Measurements from ENCODE around the gene USP30. TPM values are rescaled to one million over a fixed set of nuclear protein-coding genes. Genes with fewer than 3 reads are reported as not detected.

Gene USP30
- total and polyA plus RNA-seq, 10 of the 15 experiments (the other 5 are each of a cell fraction or from before 2014, with no cell fraction given), result 2.1 to 16.2 (median 6.4) TPM

DNA sequence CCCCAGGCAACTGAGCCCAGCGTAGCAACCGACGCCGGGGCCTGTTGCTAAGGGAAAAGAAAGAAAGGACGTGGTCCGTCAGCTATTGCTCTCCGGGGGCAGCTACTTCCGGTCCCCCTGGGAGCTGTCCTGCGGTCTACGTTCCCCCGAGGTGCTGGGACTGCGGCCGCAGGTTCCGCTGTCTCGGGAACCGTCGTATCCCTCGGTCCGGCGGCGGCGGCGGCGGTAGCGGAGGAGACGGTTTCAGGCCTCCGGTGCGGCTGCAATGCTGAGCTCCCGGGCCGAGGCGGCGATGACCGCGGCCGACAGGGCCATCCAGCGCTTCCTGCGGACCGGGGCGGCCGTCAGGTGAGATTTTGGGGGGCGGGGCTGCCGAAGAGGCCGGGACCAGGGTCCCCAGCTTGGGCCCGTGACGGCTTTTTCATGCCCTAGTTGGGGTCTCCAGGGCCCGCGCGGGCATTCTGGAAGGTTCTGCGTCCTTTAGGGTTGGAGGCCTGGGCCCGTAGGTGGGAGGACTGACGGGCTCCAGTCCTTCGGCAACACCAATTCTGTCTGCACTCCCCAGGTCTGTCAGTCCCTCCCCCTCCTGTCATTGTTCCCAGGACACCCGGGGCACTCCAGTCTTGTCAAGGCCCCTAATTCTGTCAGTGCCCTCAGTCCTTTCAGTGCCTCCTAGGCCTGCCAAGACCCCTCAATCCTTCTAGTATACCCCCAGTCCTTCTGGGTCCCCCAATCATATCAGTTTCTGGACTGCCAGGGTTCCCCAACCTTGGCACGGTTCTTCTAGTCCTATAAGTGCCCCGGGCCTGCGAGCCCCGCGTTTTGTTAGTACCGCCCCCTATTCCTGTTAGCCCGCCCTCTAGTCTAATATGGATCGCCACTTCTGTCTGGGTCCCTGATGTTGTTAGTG is at the start of gene USP30 (continued):
- peak; percentile 77 for TF ChIP-seq SP1 (IDR thresholded peaks at IDR 0.05; ENCODE audit: low read depth, low read length)
- peak; percentile 56; the same call in 1 of the 2 replicates for TF ChIP-seq TBL1XR1 (IDR thresholded peaks at IDR 0.05; ENCODE audit: low read depth, low read length)
- peak; percentile 88 for TF ChIP-seq ASH2L (IDR thresholded peaks at IDR 0.05; ENCODE audit: borderline replicate concordance, low read depth)
- TF ChIP-seq, protein P1, sequence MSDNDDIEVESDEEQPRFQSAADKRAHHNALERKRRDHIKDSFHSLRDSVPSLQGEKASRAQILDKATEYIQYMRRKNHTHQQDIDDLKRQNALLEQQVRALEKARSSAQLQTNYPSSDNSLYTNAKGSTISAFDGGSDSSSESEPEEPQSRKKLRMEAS (IDR thresholded peaks at IDR 0.05; ENCODE audit: low read depth, low read length), result 0 out of 2 replicates have a peak, but pooled peaks have one; percentile 46
- peak; percentile 97 for TF ChIP-seq WRNIP1 (IDR thresholded peaks at IDR 0.05; ENCODE audit: borderline replicate concordance, low read depth, low read length)
- TF ChIP-seq, protein P2, sequence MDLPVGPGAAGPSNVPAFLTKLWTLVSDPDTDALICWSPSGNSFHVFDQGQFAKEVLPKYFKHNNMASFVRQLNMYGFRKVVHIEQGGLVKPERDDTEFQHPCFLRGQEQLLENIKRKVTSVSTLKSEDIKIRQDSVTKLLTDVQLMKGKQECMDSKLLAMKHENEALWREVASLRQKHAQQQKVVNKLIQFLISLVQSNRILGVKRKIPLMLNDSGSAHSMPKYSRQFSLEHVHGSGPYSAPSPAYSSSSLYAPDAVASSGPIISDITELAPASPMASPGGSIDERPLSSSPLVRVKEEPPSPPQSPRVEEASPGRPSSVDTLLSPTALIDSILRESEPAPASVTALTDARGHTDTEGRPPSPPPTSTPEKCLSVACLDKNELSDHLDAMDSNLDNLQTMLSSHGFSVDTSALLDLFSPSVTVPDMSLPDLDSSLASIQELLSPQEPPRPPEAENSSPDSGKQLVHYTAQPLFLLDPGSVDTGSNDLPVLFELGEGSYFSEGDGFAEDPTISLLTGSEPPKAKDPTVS (IDR thresholded peaks at IDR 0.05; ENCODE audit: low read depth, low read length), result no peak
- TF ChIP-seq POU2F2 (IDR thresholded peaks at IDR 0.05; ENCODE audit: borderline replicate concordance, low read depth, low read length), result peak; percentile 91; the same call in 2 of the 3 replicates
- TF ChIP-seq CBFB (IDR thresholded peaks at IDR 0.05; ENCODE audit: low read depth), result peak; percentile 96
- no peak for TF ChIP-seq ZNF622 (IDR thresholded peaks at IDR 0.05)
- TF ChIP-seq SREBF1 (IDR thresholded peaks at IDR 0.05; ENCODE audit: low read length), result peak; percentile 60; the same call in 1 of the 2 replicates
- TF ChIP-seq SUPT20H (IDR thresholded peaks at IDR 0.05; ENCODE audit: borderline replicate concordance, control insufficient read depth, low read depth, low read length), result no peak
- no peak for TF ChIP-seq NFXL1 (IDR thresholded peaks at IDR 0.05; ENCODE audit: borderline replicate concordance)
- no peak for TF ChIP-seq HDAC6 (IDR thresholded peaks at IDR 0.05; ENCODE audit: unreplicated experiment)
- no peak for TF ChIP-seq SMAD1 (IDR thresholded peaks at IDR 0.05; ENCODE audit: low read depth, partially characterized antibody)
- peak; percentile 24; the same call in 1 of the 2 replicates for TF ChIP-seq JUNB (IDR thresholded peaks at IDR 0.05)
- peak in 1 of 2 experiments; percentile 75; a peak in 2 of 4 replicates for TF ChIP-seq BHLHE40 (IDR thresholded peaks at IDR 0.05; ENCODE audit: borderline replicate concordance in 1 of 2, low read depth in 2 of 2, low read length in 1 of 2)
- TF ChIP-seq, protein P3, sequence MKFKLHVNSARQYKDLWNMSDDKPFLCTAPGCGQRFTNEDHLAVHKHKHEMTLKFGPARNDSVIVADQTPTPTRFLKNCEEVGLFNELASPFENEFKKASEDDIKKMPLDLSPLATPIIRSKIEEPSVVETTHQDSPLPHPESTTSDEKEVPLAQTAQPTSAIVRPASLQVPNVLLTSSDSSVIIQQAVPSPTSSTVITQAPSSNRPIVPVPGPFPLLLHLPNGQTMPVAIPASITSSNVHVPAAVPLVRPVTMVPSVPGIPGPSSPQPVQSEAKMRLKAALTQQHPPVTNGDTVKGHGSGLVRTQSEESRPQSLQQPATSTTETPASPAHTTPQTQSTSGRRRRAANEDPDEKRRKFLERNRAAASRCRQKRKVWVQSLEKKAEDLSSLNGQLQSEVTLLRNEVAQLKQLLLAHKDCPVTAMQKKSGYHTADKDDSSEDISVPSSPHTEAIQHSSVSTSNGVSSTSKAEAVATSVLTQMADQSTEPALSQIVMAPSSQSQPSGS (IDR thresholded peaks at IDR 0.05; ENCODE audit: low read length), result no peak
- 0 out of 2 replicates have a peak, but pooled peaks have one; percentile 38 for TF ChIP-seq MYB (IDR thresholded peaks at IDR 0.05; ENCODE audit: borderline replicate concordance, low read depth, low read length)
- TF ChIP-seq NFYA (IDR thresholded peaks at IDR 0.05; ENCODE audit: borderline replicate concordance, low read depth, low read length), result no peak
- peak; percentile 67; the same call in 1 of the 2 replicates for TF ChIP-seq TCF7 (IDR thresholded peaks at IDR 0.05; ENCODE audit: borderline replicate concordance)
- TF ChIP-seq EGR1 (IDR thresholded peaks at IDR 0.05; ENCODE audit: borderline replicate concordance in 1 of 2, low read depth in 2 of 2, low read length in 2 of 2), result peak; percentile 63 to 94
- TF ChIP-seq, protein P4, sequence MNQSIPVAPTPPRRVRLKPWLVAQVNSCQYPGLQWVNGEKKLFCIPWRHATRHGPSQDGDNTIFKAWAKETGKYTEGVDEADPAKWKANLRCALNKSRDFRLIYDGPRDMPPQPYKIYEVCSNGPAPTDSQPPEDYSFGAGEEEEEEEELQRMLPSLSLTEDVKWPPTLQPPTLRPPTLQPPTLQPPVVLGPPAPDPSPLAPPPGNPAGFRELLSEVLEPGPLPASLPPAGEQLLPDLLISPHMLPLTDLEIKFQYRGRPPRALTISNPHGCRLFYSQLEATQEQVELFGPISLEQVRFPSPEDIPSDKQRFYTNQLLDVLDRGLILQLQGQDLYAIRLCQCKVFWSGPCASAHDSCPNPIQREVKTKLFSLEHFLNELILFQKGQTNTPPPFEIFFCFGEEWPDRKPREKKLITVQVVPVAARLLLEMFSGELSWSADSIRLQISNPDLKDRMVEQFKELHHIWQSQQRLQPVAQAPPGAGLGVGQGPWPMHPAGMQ (IDR thresholded peaks at IDR 0.05; ENCODE audit: borderline replicate concordance), result no peak
- no peak for TF ChIP-seq STAT3 (IDR thresholded peaks at IDR 0.05; ENCODE audit: low read depth, low read length)
- TF ChIP-seq CBX3 (IDR thresholded peaks at IDR 0.05; ENCODE audit: borderline replicate concordance, low read depth), result no peak
- peak; percentile 21 to 69; a peak in 3 of 4 replicates for TF ChIP-seq IKZF2 (IDR thresholded peaks at IDR 0.05)
- peak; percentile 72 for TF ChIP-seq ZZZ3 (IDR thresholded peaks at IDR 0.05; ENCODE audit: control insufficient read depth, insufficient read length, low read depth)

Data from GM12878 (cell line).